PC-3 (cell line): ENCODE measurements around the gene XPNPEP3.

Source experiments
- CTCF ChIP-seq: fragments of 300-600 bp; sonication (generic); conservative IDR thresholded peaks from 2 replicates; pipeline ENCODE4 v1.5.1; 2017; ENCODE audit warnings: antibody characterized with exemption, low read depth, mild to moderate bottlenecking, low read length
- EZH2 ChIP-seq: fragments of 300-600 bp; sonication (generic); IDR thresholded peaks from one replicate; pipeline ENCODE4 v1.6.1; 2017; ENCODE audit warnings: antibody characterized with exemption, mild to moderate bottlenecking, low read length; ENCODE audit not compliant: unreplicated experiment
- EZH2phosphoT487 ChIP-seq: fragments of 300-600 bp; sonication (generic); IDR thresholded peaks from 2 replicates; pipeline ENCODE4 v1.6.1; 2018; ENCODE audit warnings: mild to moderate bottlenecking, antibody characterized with exemption, low read length, borderline replicate concordance

GRCh38 chr22:40904101-40904500 is 47.2 kb downstream of the XPNPEP3 start:
- TF ChIP-seq CTCF: no peak
- TF ChIP-seq EZH2phosphoT487: no peak
- no peak for TF ChIP-seq EZH2
